ENCODE measurements around the gene KCNMB4.

Gene KCNMB4

DNA sequence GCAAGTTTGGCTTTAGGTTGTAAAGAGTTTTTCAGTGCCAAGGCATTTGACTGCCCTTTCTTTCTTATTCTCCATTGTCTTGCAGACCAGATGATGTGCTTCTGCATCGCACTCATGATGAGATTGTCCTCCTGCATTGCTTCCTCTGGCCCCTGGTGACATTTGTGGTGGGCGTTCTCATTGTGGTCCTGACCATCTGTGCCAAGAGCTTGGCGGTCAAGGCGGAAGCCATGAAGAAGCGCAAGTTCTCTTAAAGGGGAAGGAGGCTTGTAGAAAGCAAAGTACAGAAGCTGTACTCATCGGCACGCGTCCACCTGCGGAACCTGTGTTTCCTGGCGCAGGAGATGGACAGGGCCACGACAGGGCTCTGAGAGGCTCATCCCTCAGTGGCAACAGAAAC, 64.3 kb downstream of the KCNMB4 start:
- no peak for ATAC-seq
- TF ChIP-seq TCF4 (CRISPR knock-in tag; IDR thresholded peaks at IDR 0.05; ENCODE audit: borderline replicate concordance) (no peak), ZC3H10 (CRISPR knock-in tag; IDR thresholded peaks at IDR 0.05) (no peak), ISL1 (CRISPR knock-in tag; IDR thresholded peaks at IDR 0.05) (no peak), PPARA (CRISPR knock-in tag; IDR thresholded peaks at IDR 0.05; ENCODE audit: borderline replicate concordance) (no peak), ESRRG (CRISPR knock-in tag; IDR thresholded peaks at IDR 0.05) (no peak), ZNF8 (CRISPR knock-in tag; IDR thresholded peaks at IDR 0.05) (no peak), CSDC2 (CRISPR knock-in tag; IDR thresholded peaks at IDR 0.05) (no peak)
- TF ChIP-seq, protein P1, sequence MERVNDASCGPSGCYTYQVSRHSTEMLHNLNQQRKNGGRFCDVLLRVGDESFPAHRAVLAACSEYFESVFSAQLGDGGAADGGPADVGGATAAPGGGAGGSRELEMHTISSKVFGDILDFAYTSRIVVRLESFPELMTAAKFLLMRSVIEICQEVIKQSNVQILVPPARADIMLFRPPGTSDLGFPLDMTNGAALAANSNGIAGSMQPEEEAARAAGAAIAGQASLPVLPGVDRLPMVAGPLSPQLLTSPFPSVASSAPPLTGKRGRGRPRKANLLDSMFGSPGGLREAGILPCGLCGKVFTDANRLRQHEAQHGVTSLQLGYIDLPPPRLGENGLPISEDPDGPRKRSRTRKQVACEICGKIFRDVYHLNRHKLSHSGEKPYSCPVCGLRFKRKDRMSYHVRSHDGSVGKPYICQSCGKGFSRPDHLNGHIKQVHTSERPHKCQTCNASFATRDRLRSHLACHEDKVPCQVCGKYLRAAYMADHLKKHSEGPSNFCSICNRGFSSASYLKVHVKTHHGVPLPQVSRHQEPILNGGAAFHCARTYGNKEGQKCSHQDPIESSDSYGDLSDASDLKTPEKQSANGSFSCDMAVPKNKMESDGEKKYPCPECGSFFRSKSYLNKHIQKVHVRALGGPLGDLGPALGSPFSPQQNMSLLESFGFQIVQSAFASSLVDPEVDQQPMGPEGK (CRISPR knock-in tag; IDR thresholded peaks at IDR 0.05; ENCODE audit: borderline replicate concordance) = no peak
- TF ChIP-seq, protein P2, sequence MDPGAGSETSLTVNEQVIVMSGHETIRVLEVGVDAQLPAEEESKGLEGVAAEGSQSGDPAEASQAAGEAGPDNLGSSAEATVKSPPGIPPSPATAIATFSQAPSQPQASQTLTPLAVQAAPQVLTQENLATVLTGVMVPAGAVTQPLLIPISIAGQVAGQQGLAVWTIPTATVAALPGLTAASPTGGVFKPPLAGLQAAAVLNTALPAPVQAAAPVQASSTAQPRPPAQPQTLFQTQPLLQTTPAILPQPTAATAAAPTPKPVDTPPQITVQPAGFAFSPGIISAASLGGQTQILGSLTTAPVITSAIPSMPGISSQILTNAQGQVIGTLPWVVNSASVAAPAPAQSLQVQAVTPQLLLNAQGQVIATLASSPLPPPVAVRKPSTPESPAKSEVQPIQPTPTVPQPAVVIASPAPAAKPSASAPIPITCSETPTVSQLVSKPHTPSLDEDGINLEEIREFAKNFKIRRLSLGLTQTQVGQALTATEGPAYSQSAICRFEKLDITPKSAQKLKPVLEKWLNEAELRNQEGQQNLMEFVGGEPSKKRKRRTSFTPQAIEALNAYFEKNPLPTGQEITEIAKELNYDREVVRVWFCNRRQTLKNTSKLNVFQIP (CRISPR knock-in tag; IDR thresholded peaks at IDR 0.05; ENCODE audit: borderline replicate concordance, low read depth) = no peak

DNA sequence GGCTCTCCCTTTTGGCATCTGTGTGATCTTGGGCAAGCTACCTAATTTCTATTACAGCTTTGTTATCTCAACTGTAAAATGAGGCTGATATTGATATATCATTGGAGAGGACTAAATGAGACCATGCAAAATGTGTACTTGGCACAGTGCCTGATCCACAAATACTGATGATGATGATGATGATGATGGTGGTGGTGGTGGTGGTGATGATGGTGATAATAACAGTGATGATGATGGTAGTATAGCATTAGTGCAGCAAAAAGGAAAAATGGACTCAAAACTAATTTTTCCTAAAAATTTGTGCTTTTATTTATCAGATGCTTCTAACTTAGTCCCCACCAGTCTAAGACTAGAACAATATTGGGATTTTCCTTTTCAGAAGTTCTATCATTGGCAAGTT, 70.7 kb downstream of the KCNMB4 start:
- TF ChIP-seq ISL1 (CRISPR knock-in tag; IDR thresholded peaks at IDR 0.05) (no peak), ZNF565 (CRISPR knock-in tag; conservative IDR thresholded peaks at IDR 0.05; ENCODE audit: low read depth) (no peak), SNAI2 (CRISPR knock-in tag; IDR thresholded peaks at IDR 0.05) (no peak), ZNF70 (CRISPR knock-in tag; IDR thresholded peaks at IDR 0.05) (no peak), ZNF8 (CRISPR knock-in tag; IDR thresholded peaks at IDR 0.05) (no peak), OSR1 (CRISPR knock-in tag; IDR thresholded peaks at IDR 0.05) (no peak), ZFP3 (CRISPR knock-in tag; IDR thresholded peaks at IDR 0.05) (no peak)
- no peak for ATAC-seq

DNA sequence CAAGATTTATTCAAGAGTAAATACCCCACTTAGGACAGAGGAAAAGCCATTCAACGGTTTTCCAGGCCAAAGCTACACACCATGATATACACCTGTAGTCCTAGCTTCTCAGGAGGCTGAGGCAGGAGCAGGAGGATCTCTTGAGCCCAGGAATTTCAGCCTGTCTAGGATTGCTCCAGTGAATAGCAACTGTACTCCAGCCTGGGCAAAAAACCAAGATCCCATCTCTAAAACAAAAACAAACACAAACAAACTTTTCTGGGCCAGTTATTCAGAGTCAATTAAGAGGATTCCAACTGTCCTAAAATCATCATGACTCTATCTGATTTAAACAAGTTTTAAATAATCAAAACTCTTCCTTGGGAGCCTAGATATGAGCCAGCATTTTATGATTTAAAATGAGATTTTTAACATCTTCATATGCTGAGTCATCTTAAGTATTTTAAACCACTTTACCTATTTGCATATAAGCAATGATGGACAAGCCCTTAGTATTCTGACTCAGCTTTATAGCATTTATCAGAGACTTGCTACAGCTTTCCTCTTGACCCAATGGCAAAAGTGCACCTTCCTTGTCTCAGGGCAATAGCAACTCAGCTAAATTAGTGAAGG, 77.1 kb downstream of the KCNMB4 start:
- ATAC-seq = no peak
- TF ChIP-seq, protein P3, sequence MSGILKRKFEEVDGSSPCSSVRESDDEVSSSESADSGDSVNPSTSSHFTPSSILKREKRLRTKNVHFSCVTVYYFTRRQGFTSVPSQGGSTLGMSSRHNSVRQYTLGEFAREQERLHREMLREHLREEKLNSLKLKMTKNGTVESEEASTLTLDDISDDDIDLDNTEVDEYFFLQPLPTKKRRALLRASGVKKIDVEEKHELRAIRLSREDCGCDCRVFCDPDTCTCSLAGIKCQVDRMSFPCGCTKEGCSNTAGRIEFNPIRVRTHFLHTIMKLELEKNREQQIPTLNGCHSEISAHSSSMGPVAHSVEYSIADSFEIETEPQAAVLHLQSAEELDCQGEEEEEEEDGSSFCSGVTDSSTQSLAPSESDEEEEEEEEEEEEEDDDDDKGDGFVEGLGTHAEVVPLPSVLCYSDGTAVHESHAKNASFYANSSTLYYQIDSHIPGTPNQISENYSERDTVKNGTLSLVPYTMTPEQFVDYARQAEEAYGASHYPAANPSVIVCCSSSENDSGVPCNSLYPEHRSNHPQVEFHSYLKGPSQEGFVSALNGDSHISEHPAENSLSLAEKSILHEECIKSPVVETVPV (CRISPR knock-in tag; IDR thresholded peaks at IDR 0.05) = no peak
- TF ChIP-seq ZC3H10 (CRISPR knock-in tag; IDR thresholded peaks at IDR 0.05) (no peak), ISL1 (CRISPR knock-in tag; IDR thresholded peaks at IDR 0.05) (no peak), RARB (CRISPR knock-in tag; IDR thresholded peaks at IDR 0.05) (no peak), PPARA (CRISPR knock-in tag; IDR thresholded peaks at IDR 0.05; ENCODE audit: borderline replicate concordance) (no peak)

DNA sequence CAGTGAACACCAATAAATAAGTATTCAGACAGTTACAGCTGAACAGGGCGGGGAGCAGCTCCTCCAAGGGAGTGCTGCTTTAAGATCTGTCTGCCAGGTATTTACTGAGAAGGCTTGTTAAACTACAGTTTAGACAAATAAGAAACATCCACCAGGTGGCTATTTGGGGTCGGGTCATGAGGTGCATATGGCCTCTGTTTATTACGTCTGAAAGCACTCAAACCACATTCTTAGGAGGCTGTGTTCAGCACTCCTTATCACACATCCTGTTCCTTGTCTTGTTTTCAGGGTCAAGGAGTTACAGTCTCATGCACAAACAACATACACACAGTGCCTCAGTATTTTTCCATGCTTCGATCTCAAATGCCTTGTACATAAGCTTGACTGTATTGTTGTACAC, 78.8 kb downstream of the KCNMB4 start:
- TF ChIP-seq, protein P3 (CRISPR knock-in tag; IDR thresholded peaks at IDR 0.05) = no peak
- TF ChIP-seq RARB (CRISPR knock-in tag; IDR thresholded peaks at IDR 0.05) (no peak), ESRRG (CRISPR knock-in tag; IDR thresholded peaks at IDR 0.05) (no peak), SNAI2 (CRISPR knock-in tag; IDR thresholded peaks at IDR 0.05) (no peak), ZC3H10 (CRISPR knock-in tag; IDR thresholded peaks at IDR 0.05) (no peak), TCF4 (CRISPR knock-in tag; IDR thresholded peaks at IDR 0.05; ENCODE audit: borderline replicate concordance) (no peak), ZNF8 (CRISPR knock-in tag; IDR thresholded peaks at IDR 0.05) (no peak), BACH2 (CRISPR knock-in tag; IDR thresholded peaks at IDR 0.05; ENCODE audit: borderline replicate concordance) (no peak), CSDC2 (CRISPR knock-in tag; IDR thresholded peaks at IDR 0.05) (no peak), OSR1 (CRISPR knock-in tag; IDR thresholded peaks at IDR 0.05) (no peak), GLIS3 (CRISPR knock-in tag; IDR thresholded peaks at IDR 0.05) (no peak)
- TF ChIP-seq, protein P4, sequence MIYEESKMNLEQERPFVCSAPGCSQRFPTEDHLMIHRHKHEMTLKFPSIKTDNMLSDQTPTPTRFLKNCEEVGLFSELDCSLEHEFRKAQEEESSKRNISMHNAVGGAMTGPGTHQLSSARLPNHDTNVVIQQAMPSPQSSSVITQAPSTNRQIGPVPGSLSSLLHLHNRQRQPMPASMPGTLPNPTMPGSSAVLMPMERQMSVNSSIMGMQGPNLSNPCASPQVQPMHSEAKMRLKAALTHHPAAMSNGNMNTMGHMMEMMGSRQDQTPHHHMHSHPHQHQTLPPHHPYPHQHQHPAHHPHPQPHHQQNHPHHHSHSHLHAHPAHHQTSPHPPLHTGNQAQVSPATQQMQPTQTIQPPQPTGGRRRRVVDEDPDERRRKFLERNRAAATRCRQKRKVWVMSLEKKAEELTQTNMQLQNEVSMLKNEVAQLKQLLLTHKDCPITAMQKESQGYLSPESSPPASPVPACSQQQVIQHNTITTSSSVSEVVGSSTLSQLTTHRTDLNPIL (CRISPR knock-in tag; IDR thresholded peaks at IDR 0.05; ENCODE audit: low read depth) = no peak
- TF ChIP-seq, protein P2 (CRISPR knock-in tag; IDR thresholded peaks at IDR 0.05; ENCODE audit: borderline replicate concordance, low read depth) = no peak
- TF ChIP-seq, protein P1 (CRISPR knock-in tag; IDR thresholded peaks at IDR 0.05; ENCODE audit: borderline replicate concordance) = no peak
- ATAC-seq = no peak

All from SK-N-SH treated with all-trans-retinoic acid at 6 μM for 48 hours (cell line).